Left hindlimb (tissue), 1 donor: ENCODE data around the gene DAD1.
"Not testable (repeated sequence)": the region's sequence is repeated elsewhere in the genome, so short reads cannot be mapped to it uniquely, and the experiment has no call there.

Experiments used
- DNase-seq: peaks from one replicate; pipeline ENCODE4 v3.0.0-alpha.2; 2018

DAD1 gene

DNA sequence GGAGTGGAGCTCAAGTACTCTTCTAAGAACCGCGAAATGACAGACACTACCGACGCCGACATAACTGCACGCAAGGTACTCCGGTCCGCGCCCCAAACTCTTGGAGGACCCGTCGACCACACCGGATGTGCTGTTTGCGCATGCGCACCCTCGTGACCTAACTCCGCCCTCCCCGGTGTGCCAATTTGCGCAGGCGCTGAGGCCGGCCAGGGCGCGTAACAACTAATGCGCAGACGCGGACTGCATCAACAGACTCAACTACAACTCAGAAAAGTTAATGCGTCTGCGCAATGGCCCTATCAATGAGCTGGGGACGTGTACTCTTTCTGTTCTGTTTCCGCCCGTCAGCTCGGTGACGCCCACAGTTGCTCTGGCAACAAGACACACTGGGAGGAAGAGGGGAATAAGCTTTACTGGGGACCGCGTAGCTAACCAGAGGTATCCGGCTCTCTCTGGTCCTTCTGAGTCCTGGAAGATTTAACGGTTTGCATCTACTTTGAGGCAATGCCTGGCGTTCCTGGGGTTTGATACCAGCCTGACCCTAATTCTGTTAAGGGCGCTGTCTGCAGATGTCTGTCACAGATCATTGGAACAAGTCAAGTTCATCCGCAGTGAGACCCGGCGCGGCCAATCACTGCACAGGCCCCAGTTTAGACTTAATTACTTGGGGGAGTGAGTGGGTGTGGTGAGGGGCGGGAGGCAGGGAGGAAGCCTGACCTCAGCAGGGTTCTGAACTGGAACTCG is at the start of gene DAD1:
Gene DAD1, minus strand, starts transcription at position 129 of the 744 bp plus-strand sequence. Its CDS starts 67 bp downstream, at position 62.
- peak; percentile 99 for DNase-seq

DNA sequence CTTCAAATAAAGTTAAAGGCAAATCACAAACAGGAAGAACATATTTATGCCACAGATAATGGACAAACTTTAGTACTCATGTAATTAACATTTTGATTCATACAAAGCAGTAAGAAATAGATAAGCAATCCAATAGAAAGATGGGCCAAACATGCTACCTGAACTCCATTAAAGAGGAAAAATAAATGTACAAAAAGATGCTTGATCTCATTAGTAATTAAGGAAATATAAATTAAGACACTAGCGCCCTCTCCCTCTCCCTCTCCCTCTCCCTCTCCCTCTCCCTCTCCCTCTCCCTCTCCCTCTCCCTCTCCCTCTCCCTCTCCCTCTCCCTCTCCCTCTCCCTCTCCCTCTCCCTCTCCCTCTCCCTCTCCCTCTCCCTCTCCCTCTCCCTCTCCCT is 47.0 kb upstream of the DAD1 start:
- DNase-seq = not testable (repeated sequence)

DNA sequence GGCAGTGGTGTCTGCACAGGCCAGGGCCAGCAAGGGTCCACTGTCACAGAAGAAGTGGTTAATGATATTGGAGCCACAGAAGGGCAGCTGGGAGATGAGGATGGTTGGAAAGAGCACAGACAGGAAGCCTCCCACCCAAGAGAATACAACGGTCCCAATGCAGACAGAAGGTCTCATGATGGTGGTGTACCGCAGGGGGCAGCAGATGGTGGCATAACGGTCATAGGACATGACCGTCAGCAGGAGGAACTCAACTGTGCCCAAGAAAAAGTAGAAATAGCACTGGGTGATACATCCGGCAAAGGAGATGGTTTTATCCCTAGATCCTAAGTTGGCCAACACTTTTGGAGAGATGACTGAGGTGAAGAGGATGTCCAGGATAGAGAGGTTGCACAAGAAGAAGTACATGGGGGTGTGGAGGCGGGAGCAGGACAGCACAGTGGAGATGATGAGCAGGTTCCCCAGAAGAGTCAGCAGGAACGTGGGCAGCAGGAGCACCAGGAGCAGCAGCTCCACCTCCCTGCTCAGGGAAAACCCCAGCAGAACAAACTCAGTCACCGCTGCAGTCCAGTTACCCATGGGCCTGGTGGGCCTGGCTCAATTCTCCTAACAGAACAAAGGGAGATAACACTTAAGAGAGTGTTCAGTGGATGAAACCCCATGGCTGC is 45.3 kb upstream of the DAD1 start:
- DNase-seq = no peak

DNA sequence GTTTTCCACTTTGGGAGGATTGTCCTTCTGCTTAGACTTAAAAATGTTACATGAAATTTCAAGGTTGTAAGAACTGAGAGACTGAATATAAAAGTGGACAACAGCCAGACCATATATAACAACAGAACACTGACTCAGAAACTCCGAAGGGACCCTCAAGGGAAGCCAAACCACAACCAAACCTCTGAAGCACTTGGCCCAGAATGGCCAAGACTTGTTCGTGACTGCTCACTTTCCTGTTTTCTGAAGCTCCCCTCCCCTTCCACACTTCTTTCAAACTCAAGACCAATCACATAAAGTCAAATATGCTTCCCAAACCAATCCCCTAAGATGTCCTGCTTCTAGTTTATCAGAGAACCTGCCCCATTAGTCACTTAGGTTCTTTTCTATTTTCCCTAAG is 41.5 kb upstream of the DAD1 start:
- no peak for DNase-seq

DNA sequence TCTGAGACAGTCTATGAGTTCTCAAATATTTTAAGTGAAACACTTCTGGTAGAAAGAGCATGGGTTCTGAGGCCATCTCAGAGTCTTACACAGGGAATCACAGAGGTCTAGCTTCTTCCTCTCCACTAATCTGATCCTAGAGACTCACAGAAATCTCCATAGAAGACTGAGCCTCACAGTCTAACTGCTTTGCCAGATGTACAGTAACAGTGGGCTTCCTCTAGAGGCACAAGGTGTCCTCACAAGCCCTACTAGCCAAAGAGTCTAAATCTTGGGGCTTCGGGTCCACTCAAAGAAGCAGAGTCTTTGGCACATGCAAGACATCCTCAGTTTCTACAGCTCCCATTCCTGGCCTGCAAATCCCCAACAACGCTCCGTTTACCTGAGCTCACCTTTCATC is 41.0 kb upstream of the DAD1 start:
- no peak for DNase-seq

DNA sequence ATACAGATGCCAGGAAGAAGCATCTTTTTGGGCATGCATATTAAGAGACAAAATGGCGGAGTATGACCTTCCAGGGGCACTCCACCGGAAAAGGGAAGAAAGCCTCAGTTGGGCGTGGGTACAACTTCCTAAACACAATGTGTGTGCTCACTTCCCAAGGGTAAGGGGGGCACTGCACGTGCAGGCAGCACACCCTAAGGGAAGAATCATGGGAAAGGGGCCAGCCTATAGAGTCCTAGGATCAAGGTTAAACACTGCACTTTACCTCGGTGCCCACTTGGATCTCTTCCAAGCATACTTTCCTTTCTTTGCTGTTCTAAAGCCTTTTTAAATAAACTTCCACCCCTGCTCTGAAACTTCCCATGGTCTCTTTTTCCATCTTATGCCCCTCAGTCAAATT is 40.3 kb upstream of the DAD1 start:
- no peak for DNase-seq

DNA sequence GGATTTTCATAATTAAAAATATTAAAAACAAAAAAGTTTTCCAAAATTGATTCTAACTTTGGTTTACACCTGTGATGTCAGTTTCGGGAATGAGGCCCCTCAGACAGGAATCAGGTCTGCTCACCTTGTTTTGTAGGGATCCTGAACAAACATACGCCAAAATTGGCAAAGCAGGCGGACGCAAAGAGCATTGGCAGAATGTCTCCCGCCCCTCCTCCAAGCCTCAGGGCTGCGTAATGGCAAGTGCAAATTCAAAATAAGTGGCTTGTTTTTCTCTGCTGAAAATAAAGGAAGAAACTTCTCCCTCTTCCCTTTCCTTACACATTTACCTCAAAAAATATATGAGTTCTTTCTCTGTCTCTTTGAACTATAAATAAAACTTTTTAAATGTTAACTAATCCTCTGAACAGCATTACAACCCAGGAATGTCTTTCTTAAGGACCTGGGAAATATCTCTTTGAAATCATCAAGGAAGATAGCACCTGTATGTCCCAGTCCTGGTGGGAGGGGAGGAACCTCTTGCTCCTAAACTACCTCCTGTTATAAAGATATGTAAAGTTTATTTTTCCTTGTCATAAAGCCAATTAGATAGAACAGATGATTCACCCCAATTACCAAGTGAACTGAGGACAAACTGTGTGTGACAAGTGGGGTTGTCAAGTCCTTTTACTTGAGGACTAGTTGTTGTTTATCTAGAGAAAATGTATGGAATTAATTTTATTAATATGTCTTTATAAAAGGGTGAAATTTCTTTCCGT is 38.7 kb upstream of the DAD1 start:
- DNase-seq = no peak

DNA sequence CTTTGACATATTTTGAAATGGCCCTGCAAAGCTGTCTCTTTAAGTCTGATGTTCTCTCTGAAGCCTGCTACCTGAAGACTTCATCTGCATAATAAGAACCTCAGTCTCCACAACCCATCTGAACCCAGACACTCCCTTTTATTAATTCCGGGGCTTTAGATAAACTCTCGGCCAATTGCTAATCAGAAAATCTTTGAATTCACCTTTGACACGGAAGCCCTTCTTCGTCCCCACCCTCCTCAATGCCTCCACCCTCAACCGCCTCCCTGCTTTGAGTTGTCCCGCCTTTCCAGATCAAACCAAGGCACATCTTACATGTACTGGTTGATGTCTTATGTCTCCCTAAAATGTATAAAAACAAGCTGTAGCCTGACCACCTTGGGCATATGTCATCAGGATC is 37.6 kb upstream of the DAD1 start:
- DNase-seq = no peak

DNA sequence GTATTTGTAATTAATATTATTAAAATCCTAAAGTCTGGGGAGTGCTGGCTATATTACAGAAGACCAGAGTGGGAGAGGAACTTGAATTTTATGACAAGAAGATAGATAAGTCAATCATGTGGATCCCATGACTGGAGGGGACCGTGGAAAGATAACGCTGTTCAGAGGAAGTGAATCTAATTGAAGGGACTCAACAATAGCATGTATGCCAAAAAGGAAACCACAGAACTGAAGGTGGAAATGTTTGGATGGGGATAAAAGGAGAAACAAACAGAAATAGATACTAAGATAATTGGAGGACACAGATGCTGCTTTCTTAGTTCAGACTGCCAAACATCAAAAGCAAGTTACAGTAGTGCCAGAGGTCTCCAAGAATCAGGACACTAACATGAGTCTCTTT is 34.0 kb upstream of the DAD1 start:
- no peak for DNase-seq

DNA sequence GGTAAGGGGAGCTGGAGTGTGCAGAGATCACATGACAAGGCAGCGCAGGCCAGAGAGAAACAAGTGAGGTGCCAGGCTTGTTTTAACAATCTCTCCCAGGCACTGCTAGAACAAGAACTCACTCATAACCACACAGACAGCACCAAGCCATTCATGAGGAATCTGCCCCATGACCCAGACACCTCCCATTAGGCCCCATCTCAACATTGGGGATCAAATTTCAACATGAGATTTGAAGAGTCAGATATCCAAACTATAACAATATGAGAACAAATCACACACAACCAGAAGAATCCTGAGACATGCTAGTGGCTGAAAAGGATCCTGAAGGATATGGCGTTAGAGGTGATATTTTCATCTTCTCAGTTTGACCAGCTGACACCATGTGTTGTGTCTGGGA is 33.2 kb upstream of the DAD1 start:
- no peak for DNase-seq

DNA sequence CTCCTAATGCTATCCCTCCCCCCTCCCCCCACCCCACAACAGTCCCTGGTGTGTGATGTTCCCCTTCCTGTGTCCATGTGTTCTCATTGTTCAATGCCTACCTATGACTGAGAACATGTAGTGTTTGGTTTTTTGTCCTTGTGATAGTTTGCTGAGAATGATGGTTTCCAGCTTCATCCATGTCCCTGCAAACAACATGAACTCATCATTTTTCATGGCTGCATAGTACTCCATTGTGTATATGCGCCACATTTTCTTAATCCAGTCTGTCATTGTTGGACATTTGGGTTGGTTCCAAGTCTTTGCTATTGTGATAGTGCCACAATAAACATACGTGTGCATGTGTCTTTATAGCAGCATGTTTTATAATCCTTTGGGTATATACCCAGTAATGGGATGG is 26.7 kb upstream of the DAD1 start:
- DNase-seq = not testable (repeated sequence)

DNA sequence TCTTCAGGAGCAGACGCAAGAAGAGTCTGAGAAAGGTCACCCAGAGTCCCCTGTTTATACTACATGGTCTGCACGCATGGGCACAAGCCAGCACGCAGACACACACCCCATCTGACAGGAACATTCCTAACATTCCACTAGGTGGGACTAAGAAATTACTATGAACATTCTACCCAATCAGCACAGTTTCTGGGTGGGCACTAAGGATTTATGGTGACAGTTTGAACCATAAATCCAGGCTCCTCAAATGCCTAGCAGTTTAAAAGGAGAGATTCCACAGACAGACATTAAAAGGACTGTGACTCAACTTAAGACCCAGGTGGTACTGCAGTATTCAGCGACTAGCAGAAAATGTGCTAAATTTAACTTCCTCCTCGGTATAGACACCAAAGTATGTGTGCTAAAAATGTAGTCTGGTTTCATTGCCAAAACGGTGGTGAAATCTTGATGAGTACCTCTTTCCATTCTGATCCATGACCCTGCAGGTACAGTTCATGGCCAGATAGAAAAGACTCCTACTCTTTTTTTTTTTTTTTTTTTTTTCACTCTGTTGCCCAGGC is 25.3 kb upstream of the DAD1 start:
- peak; percentile 58 for DNase-seq

DNA sequence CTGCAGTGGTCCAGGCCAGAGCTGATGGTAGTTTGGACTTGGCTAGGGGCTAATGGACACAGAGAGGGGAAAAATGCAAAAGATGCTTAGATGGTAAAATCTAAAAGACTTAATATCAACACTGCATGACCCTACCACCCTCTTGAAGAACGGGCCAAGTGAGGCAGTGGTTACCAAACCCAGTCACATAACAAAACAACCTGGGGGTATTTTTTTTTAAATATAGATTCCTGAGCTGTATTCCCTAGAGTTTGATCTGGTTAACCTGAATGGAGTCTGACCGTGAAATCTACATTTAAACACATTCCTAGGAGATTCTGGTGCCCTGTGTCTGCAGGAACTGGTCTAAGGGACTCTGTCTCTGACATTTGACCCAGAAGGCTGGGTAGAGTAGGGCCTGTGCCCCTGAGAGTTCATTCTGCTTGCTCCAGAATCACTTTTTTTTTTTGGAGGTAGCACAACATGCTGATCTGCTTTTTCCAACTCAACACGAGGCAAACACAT is 24.8 kb upstream of the DAD1 start:
- no peak for DNase-seq

DNA sequence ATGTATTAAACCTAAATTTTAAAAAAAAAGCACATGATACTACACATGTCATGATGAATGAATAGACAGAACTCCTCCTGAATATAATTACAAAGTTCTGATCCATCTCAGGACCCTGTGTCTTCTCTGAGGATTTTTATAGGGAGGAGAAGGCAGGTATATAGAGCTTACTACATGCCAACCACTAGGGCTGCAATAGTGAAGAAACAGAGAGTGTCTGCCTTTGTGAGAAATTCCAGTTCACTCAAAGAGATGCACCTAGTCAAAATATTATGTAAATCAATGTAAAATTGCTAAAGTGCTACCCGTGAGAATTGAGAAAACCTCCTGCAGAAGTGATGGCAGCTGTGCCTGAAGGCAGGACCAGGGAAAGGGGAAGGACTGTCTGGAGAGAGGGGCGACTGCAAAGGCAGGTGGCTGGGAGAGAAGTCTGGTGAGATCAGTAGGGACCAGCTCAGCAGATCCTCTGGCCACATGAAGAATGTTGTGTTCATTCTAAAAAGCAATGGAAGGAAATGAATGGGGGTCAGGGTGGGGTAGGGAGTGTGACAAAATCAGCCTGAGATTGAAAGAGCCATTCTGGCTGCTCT is 24.2 kb upstream of the DAD1 start:
- no peak for DNase-seq

DNA sequence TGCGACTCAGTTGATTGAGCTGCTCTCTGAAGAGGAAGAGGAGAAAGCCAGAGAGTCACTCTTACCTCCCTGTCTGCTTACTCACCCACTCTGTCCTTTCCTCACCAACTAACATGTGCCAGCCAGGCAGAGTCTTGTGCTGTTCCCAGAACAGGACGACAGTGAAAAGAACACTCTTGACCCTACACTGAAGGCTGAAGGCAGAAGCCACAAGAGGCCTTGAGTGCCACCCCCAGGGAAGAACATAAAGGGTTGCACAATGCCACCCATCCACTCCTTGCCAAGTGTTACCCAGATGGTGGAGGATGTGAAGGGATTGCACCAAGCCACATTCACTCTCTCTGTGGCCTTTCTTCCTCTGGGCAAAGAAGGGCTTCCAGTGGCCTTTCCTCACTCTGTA is 21.9 kb upstream of the DAD1 start:
- DNase-seq = no peak

DNA sequence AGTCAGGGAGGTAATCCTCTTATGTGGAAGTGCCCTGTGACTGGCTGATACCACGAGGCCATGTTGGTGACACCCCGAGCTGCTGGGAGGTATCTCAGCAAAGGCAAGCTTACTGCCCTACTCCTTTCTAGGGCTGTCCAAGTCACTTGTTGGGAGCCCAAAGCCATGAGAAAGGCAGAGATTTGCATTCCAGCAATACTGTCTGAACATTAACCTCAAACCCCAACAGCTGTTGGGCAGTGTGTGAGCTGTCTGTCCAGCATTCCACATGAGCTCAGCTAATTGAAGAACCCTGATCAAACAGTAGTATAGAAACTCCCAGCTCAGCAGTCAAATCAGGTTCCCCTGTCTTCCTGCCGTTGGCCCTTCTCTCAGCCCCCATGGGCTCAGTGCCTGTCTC is 18.3 kb upstream of the DAD1 start:
- DNase-seq = no peak

DNA sequence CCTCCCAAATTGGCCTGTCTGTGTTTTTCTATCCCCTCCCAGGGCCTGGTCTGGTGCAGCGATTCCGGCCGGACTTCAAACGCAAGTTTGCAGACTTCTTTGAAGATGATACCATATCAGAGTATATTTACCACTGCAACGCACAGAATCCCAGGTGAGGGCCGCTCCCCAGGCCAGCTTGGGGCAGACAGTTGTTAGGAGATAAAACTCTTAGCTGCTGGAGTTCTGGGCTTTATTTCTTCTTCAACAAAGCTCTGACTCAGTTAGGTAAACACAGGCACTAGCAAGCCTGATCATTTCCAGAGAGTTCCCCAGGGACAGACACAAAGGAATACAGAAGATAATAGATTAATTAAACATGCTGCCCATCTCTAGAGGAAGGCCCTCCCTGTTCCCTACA is 17.4 kb upstream of the DAD1 start:
- DNase-seq = no peak

DNA sequence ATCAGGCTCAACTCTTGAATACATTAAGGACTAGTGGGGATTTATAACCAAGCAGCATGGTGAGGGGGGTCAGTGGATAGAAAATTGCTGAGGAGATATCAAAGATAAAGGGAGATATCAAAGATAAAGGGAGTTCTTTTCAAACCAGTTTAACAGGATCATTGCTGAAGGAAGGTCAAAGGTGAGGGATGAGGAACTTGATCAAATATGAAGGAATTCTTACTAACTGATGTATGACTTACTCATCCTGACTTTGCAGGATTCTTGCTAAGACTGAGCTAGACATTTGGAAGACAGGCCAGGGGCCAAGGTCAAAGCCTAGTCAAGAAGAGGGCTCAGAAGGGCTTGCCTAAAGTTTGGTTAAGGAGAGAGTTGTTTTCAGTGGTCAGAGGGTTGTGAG is 13.8 kb upstream of the DAD1 start:
- no peak for DNase-seq

DNA sequence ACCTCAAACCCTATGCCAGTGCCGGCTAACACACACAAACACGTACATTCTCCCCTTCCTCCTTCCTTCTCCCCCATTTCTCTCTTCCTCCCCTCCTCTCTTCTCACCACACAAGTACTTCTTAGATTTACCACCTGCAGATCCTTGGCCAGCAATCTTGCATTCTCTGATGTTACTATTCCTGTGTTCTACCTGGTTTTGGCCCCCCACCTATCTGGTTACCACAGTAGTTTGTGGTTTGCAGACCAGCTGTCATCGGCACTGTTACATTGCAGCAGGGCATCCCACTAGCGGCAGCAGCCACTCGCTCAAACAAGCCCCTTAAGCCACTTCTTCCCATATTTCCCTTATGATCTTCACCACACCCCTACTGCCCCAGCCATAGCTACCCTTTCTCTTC is 13.0 kb upstream of the DAD1 start:
- no peak for DNase-seq

DNA sequence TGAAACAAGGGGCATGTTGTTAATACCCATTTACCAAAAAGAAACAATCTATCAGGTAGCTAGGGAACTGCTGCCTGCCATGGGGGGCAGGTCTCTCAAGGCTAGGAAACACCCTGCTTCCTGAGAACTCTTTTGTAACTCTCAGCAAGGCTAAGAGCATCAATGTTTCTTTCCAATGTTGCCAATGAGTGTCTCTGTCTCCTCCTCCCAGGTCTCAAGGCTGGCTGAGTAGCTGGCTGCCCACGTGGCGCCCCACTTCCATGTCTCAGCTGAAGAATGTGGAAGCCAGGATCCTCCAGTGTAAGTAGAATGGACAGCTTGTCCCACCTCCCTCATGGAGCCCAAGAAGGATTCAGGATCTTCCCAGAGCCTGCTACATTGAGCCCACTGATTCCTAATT is 12.4 kb upstream of the DAD1 start:
- DNase-seq = no peak

DNA sequence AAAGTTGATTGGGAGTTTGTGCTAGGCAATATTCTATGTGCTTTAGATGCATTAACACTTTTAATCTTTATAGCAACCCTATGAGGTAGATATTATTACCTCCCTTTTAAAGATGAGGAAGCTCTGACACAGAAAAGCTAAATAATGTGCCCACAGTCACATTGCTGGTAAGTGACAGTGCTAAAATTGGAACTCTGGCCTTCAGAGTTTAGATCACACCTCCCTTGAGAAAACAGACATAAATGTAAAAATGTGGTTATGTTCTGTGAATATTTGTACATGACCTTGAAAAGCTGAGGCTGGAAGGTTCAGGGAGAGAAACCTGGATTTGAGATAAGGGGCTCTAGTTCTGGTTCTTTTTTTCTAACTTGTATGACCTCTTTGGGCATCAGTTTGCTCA is 11.0 kb upstream of the DAD1 start:
- DNase-seq = no peak

DNA sequence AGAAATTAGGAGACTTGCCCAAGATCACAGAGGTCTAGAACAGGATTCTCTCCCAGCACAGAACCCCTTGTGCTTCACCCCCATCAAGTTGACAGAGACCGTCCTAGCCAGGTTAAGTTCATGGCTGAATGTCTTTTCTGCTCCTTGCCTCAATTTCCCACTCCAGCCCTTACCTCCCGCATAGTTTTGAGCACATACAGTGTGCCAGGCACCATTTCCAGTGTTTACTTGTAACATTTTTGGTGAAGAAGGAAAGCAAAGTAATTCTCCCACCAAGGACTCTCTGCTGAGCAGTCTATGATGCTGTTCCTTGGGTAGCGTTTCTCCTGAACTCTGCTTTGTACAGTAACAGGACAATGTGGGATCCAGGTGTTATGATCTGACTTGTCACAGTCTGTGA is 10.3 kb upstream of the DAD1 start:
- DNase-seq = no peak

DNA sequence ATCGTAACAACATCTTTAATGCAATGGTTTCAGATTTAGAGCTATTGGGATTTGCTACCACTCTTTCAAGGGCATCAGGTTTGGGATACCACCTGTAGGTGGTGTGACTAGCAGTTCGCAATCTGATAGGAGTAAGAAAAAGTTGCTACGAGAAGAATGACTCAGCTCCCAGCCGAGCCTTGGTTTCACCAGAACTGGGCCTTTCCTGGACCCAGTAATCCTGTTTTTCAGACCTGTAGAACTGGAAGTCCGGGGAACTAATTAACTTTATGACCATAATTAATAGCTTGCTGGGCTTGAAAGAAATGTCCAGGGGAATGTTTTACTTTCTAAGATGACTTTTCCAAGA is 9.8 kb upstream of the DAD1 start:
- no peak for DNase-seq
